Suppressor macrophage (primary cell): ENCODE results near the gene CCDC146.
"Not testable (repeated sequence)": the region's sequence is repeated elsewhere in the genome, so short reads cannot be mapped to it uniquely, and the experiment has no call there.

Source experiments
- DNase-seq, 4 experiments: peaks; one replicate each; pipeline ENCODE4 v3.0.0-alpha.2; 2020 to 2022

Gene CCDC146

GRCh38 chr7:77199013-77199966 is 76.9 kb downstream of the CCDC146 start, which contains the start of gene FGL2:
TSS of gene FGL2 (minus strand) at chr7:77199819. CDS start at chr7:77199793, 26 bp downstream.
- peak; percentile 84 to 88 (median 86) for DNase-seq

- peak in 1 of 4 experiments; percentile 25 for DNase-seq
Observed at GRCh38 chr7:77200542-77200941, 78.1 kb downstream of the CCDC146 start.

- DNase-seq, result no peak
Observed at GRCh38 chr7:77202481-77202976, 80.1 kb downstream of the CCDC146 start.

GRCh38 chr7:77205706-77206105 is 83.3 kb downstream of the CCDC146 start:
- DNase-seq, result no peak

- DNase-seq, result peak in 2 of 4 experiments; percentile 56 to 69
Observed at GRCh38 chr7:77208416-77208815, 86.0 kb downstream of the CCDC146 start.

GRCh38 chr7:77209479-77210139 is 87.2 kb downstream of the CCDC146 start:
- no peak for DNase-seq

- no peak for DNase-seq
Observed at GRCh38 chr7:77216181-77216845, 93.9 kb downstream of the CCDC146 start.

GRCh38 chr7:77217474-77218185 is 95.2 kb downstream of the CCDC146 start:
- no peak for DNase-seq

GRCh38 chr7:77219701-77220331 is 97.4 kb downstream of the CCDC146 start:
- DNase-seq, result not testable (repeated sequence)

GRCh38 chr7:77222065-77222464 is 99.7 kb downstream of the CCDC146 start:
- DNase-seq, result peak; percentile 68 to 80 (median 72)

- no peak for DNase-seq
Observed at GRCh38 chr7:77222819-77223218, 100.4 kb downstream of the CCDC146 start.

- no peak for DNase-seq
Observed at GRCh38 chr7:77223261-77223660, 100.8 kb downstream of the CCDC146 start.

- DNase-seq, result peak in 1 of 4 experiments; percentile 47
Observed at GRCh38 chr7:77226357-77226839, 104.0 kb downstream of the CCDC146 start.

GRCh38 chr7:77228795-77229194 is 106.4 kb downstream of the CCDC146 start:
- DNase-seq, result not testable (repeated sequence)

- no peak for DNase-seq
Observed at GRCh38 chr7:77232467-77232866, 110.1 kb downstream of the CCDC146 start.

GRCh38 chr7:77235276-77235675 is 112.9 kb downstream of the CCDC146 start:
- DNase-seq, result peak; percentile 37 to 74 (median 60)

GRCh38 chr7:77238703-77239136 is 116.3 kb downstream of the CCDC146 start:
- peak; percentile 88 to 98 (median 92) for DNase-seq

GRCh38 chr7:77239471-77239870 is 117.1 kb downstream of the CCDC146 start:
- DNase-seq, result peak in 3 of 4 experiments; percentile 22 to 57 (median 54)

- peak in 2 of 4 experiments; percentile 28 to 31 for DNase-seq
Observed at GRCh38 chr7:77242068-77242467, 119.7 kb downstream of the CCDC146 start.

GRCh38 chr7:77242554-77242953 is 120.1 kb downstream of the CCDC146 start:
- peak in 1 of 4 experiments; percentile 15 for DNase-seq
